Vagina (tissue), 2 donors: Measurements from ENCODE around the gene AP4B1. TPM values are rescaled to one million over a fixed set of nuclear protein-coding genes. Genes with fewer than 3 reads are reported as not detected.

Experiments
- DNase-seq, 2 donors: peaks; one replicate each; pipeline ENCODE4 v3.0.0-alpha.2; 2017; ENCODE audit errors: extremely low spot score in 2 of 2
- H3K27ac ChIP-seq: fragments of 200-600 bp; sonication (generic); one replicate; pipeline ENCODE4 v1.5.1; 2019
- H3K27me3 ChIP-seq: fragments of 200-600 bp; sonication (generic); one replicate; pipeline ENCODE4 v1.5.1; 2019
- H3K36me3 ChIP-seq, 2 donors: fragments of 200-600 bp; sonication (generic); one replicate each; pipeline ENCODE4 v1.5.1; 2017 to 2019
- H3K4me1 ChIP-seq: fragments of 200-600 bp; sonication (generic); one replicate; pipeline ENCODE4 v1.5.1; 2019
- H3K4me3 ChIP-seq, 2 donors: fragments of 200-600 bp; sonication (generic); 1 replicate in 1 of 2; 2 replicates in 1 of 2; pipeline ENCODE4 v1.5.1; 2016 to 2019
- H3K9me3 ChIP-seq: fragments of 200-600 bp; sonication (generic); one replicate; pipeline ENCODE4 v1.5.1; 2019
- CTCF ChIP-seq, 3 experiments: fragments of 450-650 bp in 2 of 3; fragments of 200-600 bp in 1 of 3; sonication (generic) in 1 of 3; IDR thresholded peaks; one replicate each; pipeline ENCODE4 v1.5.1; 2017 to 2019; ENCODE audit warnings: antibody characterized with exemption in 3 of 3, mild to moderate bottlenecking in 2 of 3, moderate library complexity in 2 of 3
- POLR2A ChIP-seq, 2 donors: fragments of 450-650 bp; IDR thresholded peaks; one replicate each; pipeline ENCODE4 v1.6.1; 2017; ENCODE audit warnings: antibody characterized with exemption in 2 of 2, mild to moderate bottlenecking in 2 of 2, moderate library complexity in 2 of 2
- POLR2AphosphoS5 ChIP-seq, 2 donors: sonication (generic); formaldehyde crosslinking; IDR thresholded peaks; one replicate each; pipeline ENCODE4 v1.9.0; 2017; ENCODE audit warnings: antibody characterized with exemption in 2 of 2, mild to moderate bottlenecking in 2 of 2, low read depth in 1 of 2; ENCODE audit not compliant: insufficient read depth in 1 of 2
- intact Hi-C: fragments of 100-400 bp; cut with DNase I; formaldehyde crosslinking; loops from one replicate; pipeline ENCODE4 v1.15.1; 2023
- total RNA-seq: library from RNA; depleted of rRNA; stranded (reverse); fragments of >200 nt; gene quantifications from one replicate; pipeline ENCODE4 v1.2.3, GENCODE V29; 2016

AP4B1 gene
- total RNA-seq, 1 donor from 2014 or later = 6.9 TPM

GRCh38 chr1:113850127-113850796 is 54.3 kb downstream of the AP4B1 start:
- H3K27me3 ChIP-seq = no peaks in the 10 kb centered on the region
- intact Hi-C loops = no loop called here
- TF ChIP-seq POLR2A (IDR thresholded peaks at IDR 0.05) = no peak
- TF ChIP-seq POLR2AphosphoS5 (IDR thresholded peaks at IDR 0.05; ENCODE audit: insufficient read depth in 1 of 2, low read depth in 1 of 2) = no peak
- no peaks in the 10 kb centered on the region for H3K9me3 ChIP-seq
- no peaks in the 10 kb centered on the region for H3K36me3 ChIP-seq
- no peak overlapping the region for H3K4me3 ChIP-seq
- peaks cover 4% of the 10 kb centered on the region for H3K4me1 ChIP-seq
- DNase-seq = no peak
- H3K27ac ChIP-seq = no peak overlapping the region

GRCh38 chr1:113849072-113849471 is 55.5 kb downstream of the AP4B1 start:
- Histone ChIP-seq H3K36me3 (no peaks in the 10 kb centered on the region), H3K4me1 (peaks cover 4% of the 10 kb centered on the region), H3K4me3 (no peak overlapping the region), H3K27me3 (no peaks in the 10 kb centered on the region), H3K27ac (no peak overlapping the region), H3K9me3 (no peaks in the 10 kb centered on the region)
- intact Hi-C loops = no loop called here
- TF ChIP-seq POLR2AphosphoS5 (IDR thresholded peaks at IDR 0.05; ENCODE audit: insufficient read depth in 1 of 2, low read depth in 1 of 2) (no peak), POLR2A (IDR thresholded peaks at IDR 0.05) (no peak), CTCF (IDR thresholded peaks at IDR 0.05) (no peak)
- no peak for DNase-seq

GRCh38 chr1:113846391-113847035 is 58.1 kb downstream of the AP4B1 start:
- no peak for DNase-seq
- intact Hi-C loops = no loop called here
- Histone ChIP-seq H3K4me3 (no peak overlapping the region), H3K9me3 (no peaks in the 10 kb centered on the region), H3K36me3 (no peaks in the 10 kb centered on the region), H3K27ac (no peak overlapping the region), H3K4me1 (no peaks in the 10 kb centered on the region), H3K27me3 (no peaks in the 10 kb centered on the region)
- no peak for TF ChIP-seq POLR2AphosphoS5 (IDR thresholded peaks at IDR 0.05; ENCODE audit: insufficient read depth in 1 of 2, low read depth in 1 of 2)
- no peak for TF ChIP-seq CTCF (IDR thresholded peaks at IDR 0.05)
- no peak for TF ChIP-seq POLR2A (IDR thresholded peaks at IDR 0.05)

Other genes with a start within 250 kb of the AP4B1 start
- gene PHTF1, start 145.3 kb downstream of the AP4B1 start, total RNA-seq = 4.7 TPM
- 24.1 TPM for gene RSBN1, start 92.3 kb downstream of the AP4B1 start, total RNA-seq
- 7.4 TPM for gene PTPN22, start 33.1 kb downstream of the AP4B1 start, total RNA-seq
- gene BCL2L15, start 17.2 kb downstream of the AP4B1 start, total RNA-seq = 2.9 TPM
- gene DCLRE1B, start 527 bp upstream of the AP4B1 start, total RNA-seq = 5.2 TPM
- gene HIPK1, start 24.5 kb upstream of the AP4B1 start, total RNA-seq = 52.3 TPM
- gene OLFML3, start 74.7 kb upstream of the AP4B1 start, total RNA-seq = 108 TPM
- gene SYT6, start 249.1 kb upstream of the AP4B1 start, total RNA-seq = not detected